NCI-H2196 treated with DMSO at 0.1 percent for 48 hours (cell line): ENCODE results near the gene TTLL10.
"Not testable (repeated sequence)": the region's sequence is repeated elsewhere in the genome, so short reads cannot be mapped to it uniquely, and the experiment has no call there.

Experiments
- DNase-seq: peaks from one replicate; lab custom pipeline; 2025; ENCODE audit not compliant: unreplicated experiment; lab: John Stamatoyannopoulos, UW

The TTLL10 gene

GRCh38 chr1:1140673-1141072, 33.0 kb upstream of the TTLL10 start:
- DNase-seq: no peak

GRCh38 chr1:1141244-1141910, 32.3 kb upstream of the TTLL10 start:
- DNase-seq: no peak

GRCh38 chr1:1141911-1142250, 31.8 kb upstream of the TTLL10 start:
- DNase-seq: no peak

DNA sequence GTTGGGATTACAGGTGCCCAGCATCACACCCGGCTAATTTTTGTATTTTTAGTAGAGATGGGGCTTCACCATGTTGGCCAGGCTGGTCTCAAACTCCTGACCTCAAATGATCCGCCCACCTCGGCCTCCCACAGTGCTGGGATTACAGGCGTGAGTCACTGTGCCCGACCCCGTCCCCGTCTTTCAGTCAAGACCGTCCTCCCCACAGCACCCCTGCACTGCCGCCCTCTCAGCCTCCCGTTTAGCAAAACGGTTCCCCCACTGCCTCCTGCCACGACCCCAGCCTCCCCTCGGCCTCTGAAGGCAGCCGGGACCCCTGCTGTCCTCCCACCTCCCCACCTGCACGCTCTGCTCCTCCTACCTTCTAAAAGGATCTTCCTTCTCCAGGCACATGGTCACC, 31.3 kb upstream of the TTLL10 start:
- DNase-seq: not testable (repeated sequence)

GRCh38 chr1:1142844-1143243, 30.8 kb upstream of the TTLL10 start:
- no peak for DNase-seq

- DNase-seq: no peak
Measured at GRCh38 chr1:1143636-1144035, 30.0 kb upstream of the TTLL10 start.

GRCh38 chr1:1144122-1144842, 29.4 kb upstream of the TTLL10 start:
- peak; percentile 71 for DNase-seq

GRCh38 chr1:1144843-1145546, 28.7 kb upstream of the TTLL10 start:
- DNase-seq: no peak

- DNase-seq: no peak
Measured at GRCh38 chr1:1145547-1145914, 28.1 kb upstream of the TTLL10 start.

GRCh38 chr1:1146026-1146425, 27.7 kb upstream of the TTLL10 start:
- no peak for DNase-seq

DNA sequence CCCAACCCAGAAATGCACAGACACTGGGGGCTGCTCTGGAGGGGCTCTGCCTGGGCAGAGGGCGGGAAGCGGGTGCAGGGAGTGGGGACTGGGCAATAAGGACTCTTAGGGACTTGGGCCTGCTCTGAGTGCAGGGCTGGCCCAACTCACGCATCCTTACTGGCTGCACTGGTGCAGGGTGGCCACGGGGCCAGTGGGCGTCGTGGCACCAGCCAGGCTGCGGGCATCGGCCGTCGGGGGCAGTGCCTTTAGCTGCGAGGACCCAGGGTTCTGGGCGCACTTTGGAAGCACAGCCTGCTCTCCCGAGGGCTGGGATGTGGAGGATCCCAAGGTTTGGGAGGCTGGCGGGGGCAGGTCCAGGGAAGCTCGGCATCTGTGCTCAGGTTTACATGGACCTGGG, 27.1 kb upstream of the TTLL10 start:
- no peak for DNase-seq

GRCh38 chr1:1148061-1148460, 25.6 kb upstream of the TTLL10 start:
- DNase-seq: no peak

DNA sequence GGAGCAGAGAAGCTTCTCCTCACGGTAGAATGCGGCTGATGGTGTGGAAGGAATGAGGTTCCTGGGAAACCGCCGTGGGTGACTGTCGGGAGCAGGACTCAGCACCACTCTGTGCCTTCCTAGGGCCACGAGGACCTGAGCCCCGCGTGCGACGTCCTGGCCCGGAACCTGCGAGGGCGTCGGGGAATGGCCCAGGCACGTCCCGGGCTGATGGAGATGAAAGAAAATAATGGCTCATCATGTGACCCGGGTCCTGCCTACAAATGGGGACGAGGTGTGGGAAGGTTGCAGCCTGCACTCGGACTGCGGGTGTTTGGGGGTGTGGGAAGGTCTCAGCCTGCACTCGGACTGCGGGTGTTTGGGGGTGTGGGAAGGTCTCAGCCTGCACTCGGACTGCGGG, 25.1 kb upstream of the TTLL10 start:
- no peak for DNase-seq

GRCh38 chr1:1149416-1149815, 24.3 kb upstream of the TTLL10 start:
- no peak for DNase-seq

DNA sequence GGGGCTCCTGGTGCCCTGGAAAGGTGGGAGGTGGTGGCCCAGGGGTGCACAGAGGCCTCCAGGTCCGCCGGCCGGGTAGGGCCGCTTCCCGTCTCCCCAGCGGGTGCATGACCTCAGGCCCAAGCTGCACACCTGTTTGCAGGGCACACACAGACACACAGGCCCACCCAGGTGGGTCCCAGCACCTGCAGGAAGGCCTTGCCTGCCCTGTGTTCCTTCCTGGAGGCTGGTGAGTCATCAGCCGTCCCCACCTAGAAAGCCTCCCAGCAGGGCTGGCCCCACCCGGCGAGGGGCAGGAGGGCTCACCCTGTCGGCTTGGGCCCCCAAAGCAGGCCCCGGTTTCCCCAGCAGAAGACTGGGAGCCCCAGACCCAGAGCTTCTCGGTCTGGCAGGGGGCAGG, 23.6 kb upstream of the TTLL10 start:
- DNase-seq: no peak

DNA sequence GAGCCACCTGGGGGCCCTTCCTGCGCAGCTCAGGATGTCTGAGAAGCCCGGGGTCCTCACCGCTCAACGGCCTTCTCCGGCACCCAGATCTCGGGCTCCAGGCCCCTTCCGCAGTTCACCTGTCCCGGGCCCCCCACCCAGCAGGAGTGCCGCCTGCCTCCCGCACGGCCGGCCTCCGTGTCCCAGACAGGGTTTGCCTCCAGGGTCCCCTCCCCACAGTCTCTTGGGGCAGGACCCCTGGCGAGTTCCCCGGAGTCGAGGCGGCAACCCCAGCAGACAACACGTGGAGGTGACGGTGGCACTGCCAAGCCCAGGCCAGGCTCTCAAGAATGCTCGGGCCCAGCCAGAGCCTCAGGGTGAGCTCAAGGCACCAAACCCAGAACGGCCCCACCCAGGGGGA, 22.4 kb upstream of the TTLL10 start:
- no peak for DNase-seq

DNA sequence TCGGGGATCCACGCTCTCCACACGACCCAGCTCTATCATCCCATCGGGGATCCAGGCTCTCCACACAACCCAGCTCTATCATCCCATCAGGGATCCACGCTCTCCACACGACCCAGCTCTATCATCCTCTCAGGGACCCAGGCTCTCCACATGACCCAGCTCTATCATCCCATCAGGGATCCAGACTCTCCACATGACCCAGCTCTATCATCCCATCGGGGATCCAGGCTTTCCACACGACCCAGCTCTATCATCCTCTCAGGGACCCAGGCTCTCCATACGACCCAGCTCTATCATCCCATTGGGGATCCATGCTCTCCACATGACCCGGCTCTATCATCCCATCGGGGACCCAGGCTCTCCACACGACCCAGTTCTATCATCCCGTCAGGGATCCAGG, 21.2 kb upstream of the TTLL10 start:
- not testable (repeated sequence) for DNase-seq

DNA sequence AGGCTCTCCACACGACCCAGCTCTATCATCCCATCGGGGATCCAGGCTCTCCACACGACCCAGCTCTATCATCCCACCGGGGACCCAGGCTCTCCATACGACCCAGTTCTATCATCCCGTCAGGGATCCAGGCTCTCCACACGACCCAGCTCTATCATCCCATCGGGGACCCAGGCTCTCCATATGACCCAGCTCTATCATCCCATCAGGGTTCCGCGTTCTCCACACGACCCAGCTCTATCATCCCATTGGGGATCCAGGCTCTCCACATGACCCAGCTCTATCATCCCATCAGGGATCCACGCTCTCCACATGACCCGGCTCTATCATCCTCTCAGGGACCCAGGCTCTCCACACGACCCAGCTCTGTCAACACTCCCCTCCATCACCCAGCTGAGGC, 20.5 kb upstream of the TTLL10 start:
- not testable (repeated sequence) for DNase-seq

DNA sequence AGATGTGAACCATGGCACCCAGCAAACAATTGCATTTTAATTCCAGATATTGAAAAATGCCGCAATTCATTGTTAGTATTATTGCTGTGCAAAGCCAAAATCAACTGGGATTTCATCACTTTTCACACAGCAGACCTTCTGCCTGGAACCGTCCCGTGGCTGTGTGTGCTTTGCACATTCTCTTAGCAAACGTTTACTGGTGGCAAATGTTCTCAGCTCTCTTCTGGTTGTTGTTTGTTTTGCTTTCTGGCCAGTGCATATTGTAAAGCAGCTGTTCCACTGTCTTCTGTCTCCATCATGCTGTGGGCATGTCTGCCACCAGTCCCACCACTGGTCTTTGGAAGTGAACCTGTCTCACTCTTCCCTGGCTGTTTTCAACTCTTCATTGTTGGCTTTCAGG, 19.8 kb upstream of the TTLL10 start:
- DNase-seq: no peak

- no peak for DNase-seq
Measured at GRCh38 chr1:1155258-1155657, 18.4 kb upstream of the TTLL10 start.

GRCh38 chr1:1156140-1157032, 17.3 kb upstream of the TTLL10 start:
- DNase-seq: no peak

DNA sequence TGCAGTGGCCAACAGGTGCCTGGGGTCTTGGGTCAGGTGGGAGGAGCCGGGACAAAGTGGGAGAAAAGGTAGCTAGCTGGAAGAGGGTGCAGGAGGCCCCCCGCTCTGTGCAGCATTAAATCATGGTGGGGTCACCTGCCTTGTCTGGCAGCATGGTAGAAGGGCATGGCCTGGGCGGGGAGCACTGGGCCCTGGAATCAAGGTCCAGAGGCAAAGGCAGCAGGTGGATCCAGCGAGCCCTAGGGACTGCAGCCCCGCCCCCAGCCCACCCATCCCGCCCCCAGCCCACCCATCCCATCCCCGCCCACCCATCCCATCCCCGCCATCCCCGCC, 16.7 kb upstream of the TTLL10 start:
- DNase-seq: no peak
